SK-N-SH (cell line): ENCODE data around the gene NDUFB6. TPM values are rescaled to one million over a fixed set of nuclear protein-coding genes. Genes with fewer than 3 reads are reported as not detected.

Source experiments
- CTCF ChIA-PET: fragments of 300-600, 350-600 bp; formaldehyde crosslinking; extraction: SDS; loops from one replicate; lab custom pipeline; 2021; lab: Yijun Ruan, JAX
- POLR2A ChIA-PET: fragments of 350-600 bp; sonication (Branson Sonifier 250); formaldehyde crosslinking; extraction: SDS; loops from one replicate; lab custom pipeline; 2020; ENCODE audit warnings: antibody characterized with exemption, inconsistent platforms; lab: Yijun Ruan, JAX
- DNase-seq: peaks from one replicate; pipeline ENCODE4 v3.0.0; 2012
- H2AFZ ChIP-seq: fragments of 200-600 bp; sonication (generic); 2 replicates; pipeline ENCODE4 v1.8.1; 2016; ENCODE audit warnings: antibody characterized with exemption, mild to moderate bottlenecking, low read depth
- H3F3A ChIP-seq: fragments of 200-600 bp; sonication (generic); replicated peaks from 2 replicates; pipeline ENCODE3; 2016; ENCODE audit warnings: antibody characterized with exemption, mild to moderate bottlenecking; ENCODE audit not compliant: insufficient read depth
- H3K27ac ChIP-seq, 2 experiments: fragments of 200-500 bp in 1 of 2; fragments of 200-600 bp in 1 of 2; sonication (Bioruptor generic) in 1 of 2; sonication (generic), shearing (Covaris generic) in 1 of 2; 2 replicates each; pipeline versions ENCODE4 v1.5.1 to v1.6.1; 2014 to 2016; ENCODE audit warnings: low read depth in 2 of 2, inconsistent platforms in 1 of 2, low read length in 1 of 2, mild to moderate bottlenecking in 1 of 2, mixed read lengths in 1 of 2
- H3K27me3 ChIP-seq: fragments of 200-600 bp; sonication (generic), shearing (Covaris generic); 2 replicates; pipeline ENCODE4 v1.6.1; 2016; ENCODE audit warnings: mixed run types; ENCODE audit not compliant: insufficient read depth
- H3K36me3 ChIP-seq, 2 experiments: fragments of 200-500 bp in 1 of 2; fragments of 200-600 bp in 1 of 2; sonication (Bioruptor generic) in 1 of 2; sonication (generic) in 1 of 2; replicated peaks in 1 of 2; 2 replicates each; pipeline versions ENCODE3 to v1.5.1; 2014 to 2016; ENCODE audit warnings: low read length in 1 of 2, mild to moderate bottlenecking in 1 of 2; ENCODE audit not compliant: insufficient read depth in 2 of 2, control insufficient read depth in 1 of 2
- H3K4me1 ChIP-seq, 2 experiments: fragments of 200-500 bp in 1 of 2; fragments of 200-600 bp in 1 of 2; sonication (Bioruptor generic) in 1 of 2; sonication (generic), shearing (Covaris generic) in 1 of 2; 2 replicates each; pipeline versions ENCODE4 v1.5.1 to v1.6.1; 2014 to 2016; ENCODE audit warnings: low read depth in 1 of 2, low read length in 1 of 2, mixed run types in 1 of 2; ENCODE audit not compliant: insufficient read depth in 2 of 2, control insufficient read depth in 1 of 2
- H3K4me2 ChIP-seq: fragments of 200-600 bp; sonication (generic), shearing (Covaris generic); 2 replicates; pipeline ENCODE4 v1.6.1; 2017; ENCODE audit warnings: mixed run types
- H3K4me3 ChIP-seq, 2 experiments: fragments of 200-500 bp in 1 of 2; fragments of 200-600 bp in 1 of 2; sonication (Bioruptor generic) in 1 of 2; sonication (generic), shearing (Covaris generic) in 1 of 2; 2 replicates each; pipeline versions ENCODE4 v1.5.1 to v1.8.1; 2014 to 2016; ENCODE audit warnings: low read depth in 2 of 2, inconsistent platforms in 1 of 2, low read length in 1 of 2, mild to moderate bottlenecking in 1 of 2, mixed read lengths in 1 of 2, moderate library complexity in 1 of 2
- H3K79me2 ChIP-seq: fragments of 200-600 bp; sonication (generic); 2 replicates; pipeline ENCODE4 v1.8.1; 2017; ENCODE audit warnings: mild to moderate bottlenecking; ENCODE audit not compliant: insufficient read depth
- H3K9ac ChIP-seq: fragments of 200-600 bp; sonication (generic); 2 replicates; pipeline ENCODE4 v1.6.1; 2017; ENCODE audit warnings: mixed run types
- H3K9me2 ChIP-seq: fragments of 200-600 bp; sonication (generic); 2 replicates; pipeline ENCODE4 v1.6.1; 2017; ENCODE audit warnings: mixed run types
- H3K9me3 ChIP-seq: fragments of 200-600 bp; sonication (generic); 2 replicates; pipeline ENCODE4 v1.6.1; 2017; ENCODE audit warnings: mixed run types, mild to moderate bottlenecking, moderate library complexity
- H4K20me1 ChIP-seq: fragments of 200-600 bp; sonication (generic); 2 replicates; pipeline ENCODE4 v1.6.1; 2017; ENCODE audit warnings: mild to moderate bottlenecking, mixed run types; ENCODE audit not compliant: insufficient read depth
- ELF1 ChIP-seq: IDR thresholded peaks from 2 replicates; pipeline ENCODE4 v1.4.0; 2012
- EP300 ChIP-seq, 2 experiments: IDR thresholded peaks; 2 replicates each; pipeline versions ENCODE4 v1.4.0 to v1.6.1; 2012; ENCODE audit warnings: borderline replicate concordance in 1 of 2, low read depth in 1 of 2, low read length in 1 of 2
- GATA2 ChIP-seq: sonication (generic); formaldehyde crosslinking; IDR thresholded peaks from 2 replicates; pipeline ENCODE4 v1.5.0; 2020; ENCODE audit warnings: mild to moderate bottlenecking, missing genetic modification reagents
- MEF2A ChIP-seq: IDR thresholded peaks from 2 replicates; pipeline ENCODE4 v1.4.0; 2012; ENCODE audit warnings: low read depth, borderline replicate concordance
- NFIC ChIP-seq: IDR thresholded peaks from 2 replicates; pipeline ENCODE4 v1.4.0; 2012; ENCODE audit warnings: borderline replicate concordance
- NRF1 ChIP-seq: IDR thresholded peaks from 2 replicates; pipeline ENCODE4 v1.6.1; 2012; ENCODE audit warnings: low read depth, mild to moderate bottlenecking, low read length
- POLR2AphosphoS5 ChIP-seq: IDR thresholded peaks from 2 replicates; pipeline ENCODE4 v1.6.1; 2012; ENCODE audit warnings: low read depth, low read length
- RAD21 ChIP-seq: IDR thresholded peaks from 2 replicates; pipeline ENCODE4 v1.6.1; 2012; ENCODE audit warnings: mild to moderate bottlenecking, low read length
- RFX5 ChIP-seq: IDR thresholded peaks from 2 replicates; pipeline ENCODE4 v1.6.1; 2012; ENCODE audit warnings: mild to moderate bottlenecking, improper control_type of control experiment, low read length
- SMC3 ChIP-seq: IDR thresholded peaks from 2 replicates; pipeline ENCODE4 v1.6.1; 2012; ENCODE audit warnings: low read depth, low read length, improper control_type of control experiment
- TAF1 ChIP-seq: IDR thresholded peaks from 2 replicates; pipeline ENCODE4 v1.6.1; 2012; ENCODE audit warnings: low read depth, mild to moderate bottlenecking, low read length, moderate library complexity, borderline replicate concordance
- TCF12 ChIP-seq: IDR thresholded peaks from 2 replicates; pipeline ENCODE4 v1.4.0; 2012
- WGBS: methylation state at CpG from one replicate; pipeline ENCODE4 v1.1.6; 2017; ENCODE audit warnings: low lambda C conversion rate; 5-methylcytosine and 5-hydroxymethylcytosine counted together
- polyA plus RNA-seq, 3 experiments: library from polyadenylated mRNA; depleted of rRNA; stranded (reverse); fragments of >200 nt; gene quantifications; 2 replicates each; pipeline ENCODE4 v1.2.3, GENCODE V29; 2012
- TF ChIP-seq, protein P1 (sequence below): IDR thresholded peaks from 2 replicates; pipeline ENCODE4 v1.4.0; 2012; ENCODE audit warnings: low read depth, borderline replicate concordance
- TF ChIP-seq, protein P2 (sequence below): fragments of 200-600 bp; sonication (generic); IDR thresholded peaks from 2 replicates; pipeline ENCODE4 v1.6.1; 2017; ENCODE audit warnings: antibody characterized with exemption, mild to moderate bottlenecking, moderate library complexity
- TF ChIP-seq, protein P3 (sequence below): fragments of 150-350 bp; IDR thresholded peaks from 2 replicates; pipeline ENCODE4 v1.6.1; 2016; ENCODE audit warnings: mild to moderate bottlenecking, low read depth, low read length
- TF ChIP-seq, protein P4 (sequence below): IDR thresholded peaks from 2 replicates; pipeline ENCODE4 v1.6.1; 2012; ENCODE audit warnings: mild to moderate bottlenecking, low read depth, low read length, moderate library complexity
- TF ChIP-seq, protein P5 (sequence below): fragments of 150-350 bp; IDR thresholded peaks from 2 replicates; pipeline ENCODE4 v1.6.1; 2017; ENCODE audit warnings: antibody characterized with exemption, low read length, low read depth, borderline replicate concordance
- TF ChIP-seq, protein P6 (sequence below): IDR thresholded peaks from 2 replicates; pipeline ENCODE4; 2012

Gene NDUFB6
- polyA plus RNA-seq, 1 of the 3 experiments (the other 2 are of a cell fraction), result 96.2 TPM

DNA sequence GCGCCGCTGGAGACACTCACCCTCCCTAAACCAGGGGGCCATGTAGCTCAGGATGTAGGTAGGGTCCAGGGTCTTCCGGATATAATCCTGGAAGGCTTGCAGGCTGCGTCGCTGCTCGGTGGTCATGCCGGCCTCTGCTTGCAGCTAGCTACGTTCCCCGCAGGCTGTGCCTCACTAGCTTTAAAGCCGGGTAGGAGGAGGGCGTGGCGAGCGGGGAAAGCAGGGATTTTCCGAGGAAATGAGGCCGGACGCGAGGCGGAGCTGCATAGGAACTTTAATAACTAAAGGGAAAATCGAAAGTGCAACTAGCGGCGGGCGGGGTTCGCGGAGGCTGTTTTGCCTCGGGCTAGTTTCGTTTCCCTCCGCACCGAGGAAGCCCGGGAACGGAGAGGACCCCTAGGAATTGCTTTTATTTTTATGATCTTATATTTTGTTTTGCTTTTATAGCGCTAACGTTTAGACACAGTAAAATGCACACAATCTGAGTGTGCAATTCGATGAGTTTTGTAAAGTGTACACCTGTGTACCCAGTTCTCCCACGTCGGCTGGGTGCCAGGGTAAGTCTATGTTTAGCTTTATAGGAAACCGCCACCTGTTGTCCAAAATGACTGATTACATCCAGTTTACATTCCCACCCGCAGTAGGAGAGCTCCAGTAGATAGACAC, 46.8 kb downstream of the NDUFB6 start, which contains the start of gene RIGI (continued):
- TF ChIP-seq, protein P1, sequence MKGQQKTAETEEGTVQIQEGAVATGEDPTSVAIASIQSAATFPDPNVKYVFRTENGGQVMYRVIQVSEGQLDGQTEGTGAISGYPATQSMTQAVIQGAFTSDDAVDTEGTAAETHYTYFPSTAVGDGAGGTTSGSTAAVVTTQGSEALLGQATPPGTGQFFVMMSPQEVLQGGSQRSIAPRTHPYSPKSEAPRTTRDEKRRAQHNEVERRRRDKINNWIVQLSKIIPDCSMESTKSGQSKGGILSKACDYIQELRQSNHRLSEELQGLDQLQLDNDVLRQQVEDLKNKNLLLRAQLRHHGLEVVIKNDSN, result no peak
- TF ChIP-seq, protein P2, sequence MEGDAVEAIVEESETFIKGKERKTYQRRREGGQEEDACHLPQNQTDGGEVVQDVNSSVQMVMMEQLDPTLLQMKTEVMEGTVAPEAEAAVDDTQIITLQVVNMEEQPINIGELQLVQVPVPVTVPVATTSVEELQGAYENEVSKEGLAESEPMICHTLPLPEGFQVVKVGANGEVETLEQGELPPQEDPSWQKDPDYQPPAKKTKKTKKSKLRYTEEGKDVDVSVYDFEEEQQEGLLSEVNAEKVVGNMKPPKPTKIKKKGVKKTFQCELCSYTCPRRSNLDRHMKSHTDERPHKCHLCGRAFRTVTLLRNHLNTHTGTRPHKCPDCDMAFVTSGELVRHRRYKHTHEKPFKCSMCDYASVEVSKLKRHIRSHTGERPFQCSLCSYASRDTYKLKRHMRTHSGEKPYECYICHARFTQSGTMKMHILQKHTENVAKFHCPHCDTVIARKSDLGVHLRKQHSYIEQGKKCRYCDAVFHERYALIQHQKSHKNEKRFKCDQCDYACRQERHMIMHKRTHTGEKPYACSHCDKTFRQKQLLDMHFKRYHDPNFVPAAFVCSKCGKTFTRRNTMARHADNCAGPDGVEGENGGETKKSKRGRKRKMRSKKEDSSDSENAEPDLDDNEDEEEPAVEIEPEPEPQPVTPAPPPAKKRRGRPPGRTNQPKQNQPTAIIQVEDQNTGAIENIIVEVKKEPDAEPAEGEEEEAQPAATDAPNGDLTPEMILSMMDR, result peak; percentile 65
- TF ChIP-seq GATA2 (CRISPR knock-in tag) (no peak), RAD21 (peak; percentile 59), EP300 (IDR thresholded peaks at IDR 0.05; ENCODE audit: borderline replicate concordance in 1 of 2, low read depth in 1 of 2, low read length in 1 of 2) (no peak), SMC3 (peak; percentile 50; the same call in 1 of the 2 replicates)
- TF ChIP-seq, protein P3, sequence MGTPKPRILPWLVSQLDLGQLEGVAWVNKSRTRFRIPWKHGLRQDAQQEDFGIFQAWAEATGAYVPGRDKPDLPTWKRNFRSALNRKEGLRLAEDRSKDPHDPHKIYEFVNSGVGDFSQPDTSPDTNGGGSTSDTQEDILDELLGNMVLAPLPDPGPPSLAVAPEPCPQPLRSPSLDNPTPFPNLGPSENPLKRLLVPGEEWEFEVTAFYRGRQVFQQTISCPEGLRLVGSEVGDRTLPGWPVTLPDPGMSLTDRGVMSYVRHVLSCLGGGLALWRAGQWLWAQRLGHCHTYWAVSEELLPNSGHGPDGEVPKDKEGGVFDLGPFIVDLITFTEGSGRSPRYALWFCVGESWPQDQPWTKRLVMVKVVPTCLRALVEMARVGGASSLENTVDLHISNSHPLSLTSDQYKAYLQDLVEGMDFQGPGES, result no peak

DNA sequence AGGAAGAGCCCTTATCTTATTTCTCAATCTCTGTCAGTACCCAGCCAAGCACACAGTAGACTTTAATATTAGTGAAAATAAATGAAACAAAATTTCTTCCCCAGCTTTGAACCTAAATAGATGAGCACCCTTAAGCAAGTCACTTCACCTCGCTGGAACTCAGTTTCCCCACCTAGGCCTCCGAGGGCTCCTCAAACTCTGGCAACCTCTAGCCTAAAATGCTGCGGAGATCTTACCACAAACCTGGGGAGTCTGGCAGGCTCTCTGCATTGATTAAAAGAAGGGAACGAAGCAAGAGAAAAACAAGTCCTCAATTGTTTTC, 47.3 kb downstream of the NDUFB6 start:
- Histone ChIP-seq H4K20me1 (no peaks in the 10 kb centered on the region), H3K9me3 (no peaks in the 10 kb centered on the region), H3K36me3 (peaks cover 0 to 6% of the 10 kb centered on the region in 2 experiments), H3K27ac (peak overlapping the region; percentile 72 to 86; a peak in 3 of 4 replicates), H3F3A (peaks cover 13% of the 10 kb centered on the region), H3K27me3 (no peaks in the 10 kb centered on the region), H3K9me2 (no peaks in the 10 kb centered on the region), H2AFZ (peak overlapping the region; percentile 90), H3K4me3 (peak overlapping the region; percentile 70 to 79), H3K79me2 (peaks cover 23% of the 10 kb centered on the region), H3K4me2 (peak overlapping the region; percentile 91), H3K4me1 (peaks cover 0 to 7% of the 10 kb centered on the region in 2 experiments; a peak in 3 of 4 replicates), H3K9ac (peak overlapping the region; percentile 74)
- 54% methylated on average over 4 of the region's 4 CpGs for WGBS
- DNase-seq, result no peak
- CTCF ChIA-PET, result interaction anchor here (0.6 to 7.4 kb wide), 23 partner anchors 10 to 443 kb away, joined by 3 to 127 read pairs (median 6); partner anchors contain the start of genes ACO1 and NDUFB6
- POLR2A ChIA-PET, result interaction anchor here (1.1 to 1.4 kb wide), 2 partner anchors 46 to 146 kb away, joined by 4 read pairs; no protein-coding TSS in a partner anchor
- TF ChIP-seq TAF1 (no peak), MEF2A (no peak), NFIC (no peak), RFX5 (no peak), TCF12 (no peak), POLR2AphosphoS5 (no peak), SMC3 (no peak), NRF1 (no peak), ELF1 (no peak)
- TF ChIP-seq, protein P4, sequence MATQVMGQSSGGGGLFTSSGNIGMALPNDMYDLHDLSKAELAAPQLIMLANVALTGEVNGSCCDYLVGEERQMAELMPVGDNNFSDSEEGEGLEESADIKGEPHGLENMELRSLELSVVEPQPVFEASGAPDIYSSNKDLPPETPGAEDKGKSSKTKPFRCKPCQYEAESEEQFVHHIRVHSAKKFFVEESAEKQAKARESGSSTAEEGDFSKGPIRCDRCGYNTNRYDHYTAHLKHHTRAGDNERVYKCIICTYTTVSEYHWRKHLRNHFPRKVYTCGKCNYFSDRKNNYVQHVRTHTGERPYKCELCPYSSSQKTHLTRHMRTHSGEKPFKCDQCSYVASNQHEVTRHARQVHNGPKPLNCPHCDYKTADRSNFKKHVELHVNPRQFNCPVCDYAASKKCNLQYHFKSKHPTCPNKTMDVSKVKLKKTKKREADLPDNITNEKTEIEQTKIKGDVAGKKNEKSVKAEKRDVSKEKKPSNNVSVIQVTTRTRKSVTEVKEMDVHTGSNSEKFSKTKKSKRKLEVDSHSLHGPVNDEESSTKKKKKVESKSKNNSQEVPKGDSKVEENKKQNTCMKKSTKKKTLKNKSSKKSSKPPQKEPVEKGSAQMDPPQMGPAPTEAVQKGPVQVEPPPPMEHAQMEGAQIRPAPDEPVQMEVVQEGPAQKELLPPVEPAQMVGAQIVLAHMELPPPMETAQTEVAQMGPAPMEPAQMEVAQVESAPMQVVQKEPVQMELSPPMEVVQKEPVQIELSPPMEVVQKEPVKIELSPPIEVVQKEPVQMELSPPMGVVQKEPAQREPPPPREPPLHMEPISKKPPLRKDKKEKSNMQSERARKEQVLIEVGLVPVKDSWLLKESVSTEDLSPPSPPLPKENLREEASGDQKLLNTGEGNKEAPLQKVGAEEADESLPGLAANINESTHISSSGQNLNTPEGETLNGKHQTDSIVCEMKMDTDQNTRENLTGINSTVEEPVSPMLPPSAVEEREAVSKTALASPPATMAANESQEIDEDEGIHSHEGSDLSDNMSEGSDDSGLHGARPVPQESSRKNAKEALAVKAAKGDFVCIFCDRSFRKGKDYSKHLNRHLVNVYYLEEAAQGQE, result no peak
- TF ChIP-seq, protein P5, sequence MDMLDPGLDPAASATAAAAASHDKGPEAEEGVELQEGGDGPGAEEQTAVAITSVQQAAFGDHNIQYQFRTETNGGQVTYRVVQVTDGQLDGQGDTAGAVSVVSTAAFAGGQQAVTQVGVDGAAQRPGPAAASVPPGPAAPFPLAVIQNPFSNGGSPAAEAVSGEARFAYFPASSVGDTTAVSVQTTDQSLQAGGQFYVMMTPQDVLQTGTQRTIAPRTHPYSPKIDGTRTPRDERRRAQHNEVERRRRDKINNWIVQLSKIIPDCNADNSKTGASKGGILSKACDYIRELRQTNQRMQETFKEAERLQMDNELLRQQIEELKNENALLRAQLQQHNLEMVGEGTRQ, result no peak
- TF ChIP-seq, protein P2, result no peak
- TF ChIP-seq, protein P6, sequence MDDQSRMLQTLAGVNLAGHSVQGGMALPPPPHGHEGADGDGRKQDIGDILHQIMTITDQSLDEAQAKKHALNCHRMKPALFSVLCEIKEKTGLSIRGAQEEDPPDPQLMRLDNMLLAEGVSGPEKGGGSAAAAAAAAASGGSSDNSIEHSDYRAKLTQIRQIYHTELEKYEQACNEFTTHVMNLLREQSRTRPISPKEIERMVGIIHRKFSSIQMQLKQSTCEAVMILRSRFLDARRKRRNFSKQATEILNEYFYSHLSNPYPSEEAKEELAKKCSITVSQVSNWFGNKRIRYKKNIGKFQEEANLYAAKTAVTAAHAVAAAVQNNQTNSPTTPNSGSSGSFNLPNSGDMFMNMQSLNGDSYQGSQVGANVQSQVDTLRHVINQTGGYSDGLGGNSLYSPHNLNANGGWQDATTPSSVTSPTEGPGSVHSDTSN, result no peak
